GM12878 (cell line): ENCODE measurements around the gene PTPRD. TPM values are rescaled to one million over a fixed set of nuclear protein-coding genes. Genes with fewer than 3 reads are reported as not detected.

Experiments
- ATAC-seq: fragments of 200-7000 bp; cut with Tn5 transposase; 3 replicates; pipeline ENCODE4 v1.9.1; 2020; ENCODE audit warnings: mild to moderate bottlenecking, moderate library complexity
- BruUV-seq: library from RNA; stranded (reverse); fragments of 400-500 nt; replicated peaks from 2 replicates; lab custom pipeline; 2021; lab: Mats Ljungman, UMichigan
- CTCF ChIA-PET: fragments of 300-600 bp; sonication (Branson Sonifier 250); formaldehyde crosslinking; extraction: SDS; loops from one replicate; lab custom pipeline; 2021; ENCODE audit warnings: inconsistent platforms; lab: Yijun Ruan, JAX
- POLR2A ChIA-PET: fragments of 350-600 bp; formaldehyde crosslinking; extraction: SDS; loops from one replicate; lab custom pipeline; 2021; ENCODE audit warnings: inconsistent platforms; lab: Charles Lee
- RAD21 ChIA-PET: fragments of 300-600 bp; sonication (Branson Sonifier 250); formaldehyde crosslinking; loops from one replicate; lab custom pipeline; 2023; ENCODE audit warnings: antibody characterized with exemption; ENCODE audit not compliant: unreplicated experiment; lab: Charles Lee
- SMC1A ChIA-PET: fragments of 300-600 bp; sonication (Branson Sonifier 250); formaldehyde crosslinking; loops from one replicate; lab custom pipeline; 2023; ENCODE audit not compliant: unreplicated experiment, uncharacterized antibody; lab: Charles Lee
- DNase-seq: peaks from one replicate; pipeline ENCODE4 v3.0.0-alpha.2; 2011; ENCODE audit warnings: low read depth, low spot score
- FAIRE-seq: peaks from 3 replicates; lab custom pipeline; 2011; peaks lifted over from hg19 to GRCh38; lab: Jason Lieb, UNC
- H2AFZ ChIP-seq: 2 replicates; pipeline ENCODE4 v1.6.0; 2011; ENCODE audit warnings: low read depth, low read length, control low read depth; ENCODE audit not compliant: control insufficient read depth
- H3K27ac ChIP-seq: 2 replicates; pipeline ENCODE4 v1.5.1; 2011; ENCODE audit warnings: control low read depth; ENCODE audit not compliant: control insufficient read depth, insufficient read depth
- H3K27me3 ChIP-seq, 2 experiments: replicated peaks in 1 of 2; 2 replicates each; pipeline versions ENCODE4 v1.6.0 to v1.6.1; 2011; ENCODE audit warnings: low read length in 1 of 2; ENCODE audit not compliant: control insufficient read depth in 2 of 2, insufficient read depth in 2 of 2
- H3K36me3 ChIP-seq, 2 experiments: 2 replicates each; pipeline ENCODE4 v1.5.1; 2011; ENCODE audit warnings: low read length in 1 of 2; ENCODE audit not compliant: control insufficient read depth in 2 of 2, insufficient read depth in 2 of 2
- H3K4me1 ChIP-seq: 2 replicates; pipeline ENCODE4 v1.6.1; 2011; ENCODE audit warnings: mild to moderate bottlenecking, low read length, moderate library complexity, mixed read lengths; ENCODE audit not compliant: control insufficient read depth, insufficient read depth
- H3K4me2 ChIP-seq: 2 replicates; pipeline ENCODE4 v1.6.0; 2011; ENCODE audit warnings: control low read depth; ENCODE audit not compliant: control insufficient read depth, insufficient read depth
- H3K4me3 ChIP-seq: fragments of 200-600 bp; sonication (generic); 2 replicates; pipeline ENCODE4 v1.5.1; 2016
- H3K79me2 ChIP-seq: 2 replicates; pipeline ENCODE4 v1.6.0; 2011; ENCODE audit warnings: low read length; ENCODE audit not compliant: control insufficient read depth, insufficient read depth
- H3K9ac ChIP-seq: 2 replicates; pipeline ENCODE4 v1.8.0; 2011; ENCODE audit warnings: low read length, control low read depth, mixed read lengths; ENCODE audit not compliant: control insufficient read depth, insufficient read depth
- H3K9me3 ChIP-seq: replicated peaks from 3 replicates; pipeline ENCODE4 v1.5.1; 2011; ENCODE audit warnings: mild to moderate bottlenecking, low read length; ENCODE audit not compliant: control insufficient read depth, insufficient read depth
- H4K20me1 ChIP-seq: 2 replicates; pipeline ENCODE4 v1.6.0; 2011; ENCODE audit not compliant: control insufficient read depth, insufficient read depth
- MYC ChIP-seq: IDR thresholded peaks from 2 replicates; pipeline ENCODE4 v1.6.1; 2011; ENCODE audit warnings: mild to moderate bottlenecking, low read length, moderate library complexity, inconsistent platforms; ENCODE audit not compliant: insufficient read depth, insufficient replicate concordance, insufficient read length, severe bottlenecking
- PKNOX1 ChIP-seq: fragments of 450-650 bp; IDR thresholded peaks from 2 replicates; pipeline ENCODE4 v1.6.1; 2016; ENCODE audit warnings: mild to moderate bottlenecking
- TAF1 ChIP-seq: IDR thresholded peaks from 2 replicates; pipeline ENCODE4 v1.6.1; 2011; ENCODE audit warnings: mild to moderate bottlenecking, low read depth, low read length, borderline replicate concordance
- ZNF592 ChIP-seq: fragments of 450-650 bp; IDR thresholded peaks from 2 replicates; pipeline ENCODE4 v1.6.1; 2017; ENCODE audit warnings: mild to moderate bottlenecking, moderate library complexity
- WGBS: methylation state at CpG from one replicate; pipeline ENCODE4 v1.1.6; 2016; ENCODE audit warnings: low lambda C conversion rate; ENCODE audit not compliant: insufficient replicate concordance, insufficient coverage; ENCODE audit errors: missing lambda C conversion rate; 5-methylcytosine and 5-hydroxymethylcytosine counted together
- in situ Hi-C: fragments of 300-500 bp; cut with MboI; formaldehyde crosslinking; loops from 9 replicates; pipeline ENCODE4 v1.14.3; 2018; ENCODE audit warnings: mixed read lengths
- intact Hi-C: fragments of 100-400 bp; cut with micrococcal nuclease; formaldehyde crosslinking; loops from one replicate; pipeline ENCODE4 v1.14.2; 2022; ENCODE audit not compliant: unreplicated experiment
- polyA plus RNA-seq, 11 experiments: library from polyadenylated mRNA; depleted of rRNA in 4 of 11; unstranded in 6 of 11; stranded (reverse) in 5 of 11; fragments of >200 nt; fragmentation: Nextera tagmentation in 4 of 11; fragmentation: Illumina TruSeq in 1 of 11; extraction: Ambion mirVana in 4 of 11; extraction: Trizol in 1 of 11; gene quantifications; 1 replicate in 1 of 11; 2 replicates in 10 of 11; pipeline versions ENCODE4 v1.2.1 to v1.2.3, GENCODE V29; 2011 to 2016; ENCODE audit warnings: inconsistent platforms in 2 of 11, missing spikeins in 2 of 11, low read depth in 1 of 11
- total RNA-seq, 4 experiments: library from RNA; depleted of rRNA in 3 of 4; stranded (reverse); fragments of >200 nt in 3 of 4; fragmentation: Illumina TruSeq in 1 of 4; extraction: Trizol in 1 of 4; gene quantifications; 2 replicates each; pipeline versions ENCODE4 v1.2.1 to v1.2.3, GENCODE V29; 2013 to 2021

The PTPRD gene
- total and polyA plus RNA-seq, 10 of the 15 experiments (the other 5 are each of a cell fraction or from before 2014, with no cell fraction given) = under 0.01 to 0.05 (median 0.01) TPM; not detected in 7

- TF ChIP-seq ZNF592 = no peak
Measured at GRCh38 chr9:8719833-8720486, 1892.8 kb downstream of the PTPRD start (continued).

GRCh38 chr9:8718121-8718725 lies 1894.6 kb downstream of the PTPRD start:
- ATAC-seq (no peak), FAIRE-seq (no peak)
- RAD21 ChIA-PET = no interaction called here
- Histone ChIP-seq H3K4me2 (no peak overlapping the region), H3K36me3 (no peaks in the 10 kb centered on the region), H3K27ac (no peak overlapping the region), H3K4me1 (no peaks in the 10 kb centered on the region)
- CTCF ChIA-PET = no interaction called here
- BruUV-seq = no TSS peak
- 0% methylated on average over 4 of the region's 4 CpGs for WGBS
- TF ChIP-seq PKNOX1 (no peak), MYC (no peak), TAF1 (no peak)
- TF ChIP-seq, all 136 proteins: peak for 0
- intact Hi-C loops = no loop called here
- ChIA-PET POLR2A (no interaction called here), SMC1A (interaction anchor here (0.9 kb wide), 1 partner anchor 34 kb away, joined by 3 read pairs; no protein-coding TSS in a partner anchor)
- Histone ChIP-seq H4K20me1 (no peaks in the 10 kb centered on the region), H3K27me3 (no peaks in the 10 kb centered on the region), H3K79me2 (no peaks in the 10 kb centered on the region), H3K9ac (no peak overlapping the region), H3K9me3 (no peaks in the 10 kb centered on the region), H2AFZ (no peak overlapping the region), H3K4me3 (no peak overlapping the region)
- in situ Hi-C loops = no loop called here
- no peak for DNase-seq
